ENCODE measurements around the gene MUC6.

The MUC6 gene

GRCh38 chr11:1036303-1036923, at the start of gene MUC6:
Gene MUC6 (minus strand): TSS chr11:1036718. CDS start chr11:1036655, 63 bp downstream.
- no peak for ATAC-seq

- no peak for ATAC-seq
Measured at GRCh38 chr11:1085440-1086170, 49.1 kb upstream of the MUC6 start.

- no peak for ATAC-seq
Measured at GRCh38 chr11:1084561-1085439, 48.3 kb upstream of the MUC6 start.

- ATAC-seq = no peak
Measured at GRCh38 chr11:1083621-1084551, 47.4 kb upstream of the MUC6 start.

- ATAC-seq = no peak
Measured at GRCh38 chr11:1082728-1083620, 46.5 kb upstream of the MUC6 start.

- ATAC-seq = no peak
Measured at GRCh38 chr11:1082346-1082727, 45.8 kb upstream of the MUC6 start.

GRCh38 chr11:1081601-1082311, 45.2 kb upstream of the MUC6 start:
- no peak for ATAC-seq

GRCh38 chr11:1078191-1078601, 41.7 kb upstream of the MUC6 start:
- no peak for ATAC-seq

GRCh38 chr11:1077417-1078119, 41.0 kb upstream of the MUC6 start:
- no peak for ATAC-seq

GRCh38 chr11:1077033-1077416, 40.5 kb upstream of the MUC6 start:
- ATAC-seq = no peak

- no peak for ATAC-seq
Measured at GRCh38 chr11:1076061-1076665, 39.6 kb upstream of the MUC6 start.

GRCh38 chr11:1075341-1075911, 38.9 kb upstream of the MUC6 start:
- ATAC-seq = no peak

GRCh38 chr11:1074244-1075221, 38.0 kb upstream of the MUC6 start, which contains the start of gene MUC2:
Gene MUC2 (plus strand): TSS chr11:1074874.
- no peak for ATAC-seq

GRCh38 chr11:1073851-1074243, 37.3 kb upstream of the MUC6 start:
- ATAC-seq = no peak

- ATAC-seq = no peak
Measured at GRCh38 chr11:1073261-1073724, 36.8 kb upstream of the MUC6 start.

- ATAC-seq = no peak
Measured at GRCh38 chr11:1072821-1073231, 36.3 kb upstream of the MUC6 start.

GRCh38 chr11:1072116-1072820, 35.8 kb upstream of the MUC6 start:
- no peak for ATAC-seq

Data from activated CD4-positive, CD25-positive, alpha-beta regulatory T cell treated with anti-CD3 and anti-CD28 coated beads, Interleukin-2, amount 50 U/mL, for 24 hours (primary cell).